ENCODE data around the gene EHBP1L1.

Gene EHBP1L1

DNA sequence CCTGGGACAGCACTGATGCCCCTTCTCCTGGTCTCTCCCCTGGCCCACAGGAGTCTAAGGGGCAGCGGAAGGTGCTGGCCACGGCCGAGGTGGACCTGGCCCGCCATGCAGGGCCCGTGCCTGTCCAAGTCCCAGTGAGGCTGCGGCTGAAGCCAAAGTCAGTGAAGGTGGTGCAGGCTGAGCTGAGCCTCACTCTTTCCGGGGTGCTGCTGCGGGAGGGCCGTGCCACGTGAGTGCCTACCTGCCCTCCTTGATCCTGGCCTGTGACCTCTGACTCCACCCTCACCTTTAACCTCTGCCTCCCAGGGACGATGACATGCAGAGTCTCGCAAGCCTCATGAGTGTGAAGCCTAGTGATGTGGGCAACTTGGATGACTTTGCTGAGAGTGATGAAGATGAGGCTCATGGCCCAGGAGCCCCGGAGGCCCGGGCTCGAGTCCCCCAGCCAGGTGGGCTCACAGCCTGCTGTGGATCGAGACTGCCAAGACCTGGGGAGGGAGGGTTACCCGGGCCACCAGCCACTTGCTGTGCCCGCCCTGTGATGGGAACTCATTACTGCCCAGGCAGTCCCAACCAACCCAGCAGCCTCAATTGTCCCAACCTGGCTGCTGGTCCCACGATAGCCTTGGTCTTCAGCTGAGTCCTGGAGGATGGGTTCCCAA lies 4.3 kb downstream of the EHBP1L1 start:
- ATAC-seq = no peak

DNA sequence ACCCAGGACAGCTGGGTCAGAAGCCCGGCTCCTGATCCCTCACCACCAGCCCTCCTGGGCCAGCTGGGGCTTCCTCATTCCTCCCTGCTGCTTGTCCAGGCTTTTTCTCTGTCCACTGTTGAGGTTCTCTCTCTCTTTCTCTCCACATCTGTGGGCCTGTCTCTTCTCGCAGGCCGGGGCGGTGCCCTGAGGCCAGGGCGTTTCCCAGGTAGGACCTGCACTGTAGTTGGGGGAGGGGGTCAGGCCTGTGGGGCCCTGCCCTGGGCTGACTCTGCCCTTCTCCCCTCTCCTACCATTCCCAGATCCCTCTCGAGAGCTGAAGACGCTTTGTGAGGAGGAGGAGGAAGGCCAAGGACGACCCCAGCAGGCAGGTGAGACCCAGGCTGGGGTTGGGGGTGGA lies 4.9 kb downstream of the EHBP1L1 start:
- ATAC-seq = no peak

- ATAC-seq = no peak
Observed at GRCh38 chr11:65581928-65582327, 6.1 kb downstream of the EHBP1L1 start.

DNA sequence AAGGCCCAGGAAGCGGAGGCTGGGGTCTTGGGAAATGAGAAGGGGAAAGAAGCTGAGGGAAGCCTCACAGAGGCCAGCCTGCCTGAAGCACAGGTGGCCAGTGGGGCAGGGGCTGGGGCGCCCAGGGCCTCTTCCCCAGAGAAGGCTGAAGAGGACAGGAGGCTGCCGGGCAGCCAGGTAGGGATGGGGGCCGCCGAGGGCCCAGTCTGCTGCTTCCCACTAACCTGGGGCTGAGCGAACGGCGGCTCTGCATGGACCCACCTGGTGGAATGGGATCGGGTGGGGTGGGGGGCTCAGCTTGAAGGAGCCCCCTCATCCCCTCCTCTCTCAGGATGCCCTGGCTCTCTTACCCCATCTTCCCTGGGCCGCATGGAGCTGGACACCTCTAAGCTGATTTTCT lies 7.7 kb downstream of the EHBP1L1 start:
- ATAC-seq = no peak

DNA sequence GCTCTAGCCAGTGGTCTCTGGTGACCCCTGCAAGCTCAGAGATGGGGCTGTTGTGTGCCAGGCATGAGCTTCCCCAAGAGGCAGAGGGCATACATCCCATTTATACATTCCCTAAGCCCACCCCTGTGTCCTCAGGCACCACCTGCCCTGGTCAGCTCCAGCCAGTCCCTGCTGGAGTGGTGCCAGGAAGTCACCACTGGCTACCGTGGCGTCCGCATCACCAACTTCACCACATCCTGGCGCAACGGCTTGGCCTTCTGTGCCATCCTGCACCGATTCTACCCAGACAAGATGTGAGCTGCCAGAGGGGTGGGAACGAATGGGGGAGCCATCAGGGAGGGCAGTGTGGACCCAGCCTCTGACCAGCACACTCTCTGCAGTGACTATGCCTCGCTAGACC lies 8.3 kb downstream of the EHBP1L1 start:
- no peak for ATAC-seq

DNA sequence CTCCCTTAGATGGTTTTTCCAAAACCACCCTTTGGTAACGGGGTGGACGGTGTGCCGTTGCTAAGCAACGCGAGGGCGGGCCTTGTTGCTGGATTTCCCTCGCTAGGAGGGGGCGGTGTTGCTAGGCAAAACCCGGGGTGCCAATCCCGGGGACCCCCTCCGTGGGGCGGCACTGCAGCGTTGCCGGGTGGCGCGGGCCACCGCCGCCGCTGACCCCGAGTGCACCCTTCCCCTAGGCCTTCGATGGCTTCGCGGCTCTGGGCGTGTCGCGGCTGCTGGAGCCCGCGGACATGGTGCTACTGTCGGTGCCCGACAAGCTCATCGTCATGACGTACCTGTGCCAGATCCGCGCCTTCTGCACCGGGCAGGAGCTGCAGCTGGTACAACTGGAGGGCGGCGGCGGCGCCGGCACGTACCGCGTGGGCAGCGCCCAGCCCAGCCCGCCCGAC lies 8.9 kb downstream of the EHBP1L1 start:
- ATAC-seq = no peak

DNA sequence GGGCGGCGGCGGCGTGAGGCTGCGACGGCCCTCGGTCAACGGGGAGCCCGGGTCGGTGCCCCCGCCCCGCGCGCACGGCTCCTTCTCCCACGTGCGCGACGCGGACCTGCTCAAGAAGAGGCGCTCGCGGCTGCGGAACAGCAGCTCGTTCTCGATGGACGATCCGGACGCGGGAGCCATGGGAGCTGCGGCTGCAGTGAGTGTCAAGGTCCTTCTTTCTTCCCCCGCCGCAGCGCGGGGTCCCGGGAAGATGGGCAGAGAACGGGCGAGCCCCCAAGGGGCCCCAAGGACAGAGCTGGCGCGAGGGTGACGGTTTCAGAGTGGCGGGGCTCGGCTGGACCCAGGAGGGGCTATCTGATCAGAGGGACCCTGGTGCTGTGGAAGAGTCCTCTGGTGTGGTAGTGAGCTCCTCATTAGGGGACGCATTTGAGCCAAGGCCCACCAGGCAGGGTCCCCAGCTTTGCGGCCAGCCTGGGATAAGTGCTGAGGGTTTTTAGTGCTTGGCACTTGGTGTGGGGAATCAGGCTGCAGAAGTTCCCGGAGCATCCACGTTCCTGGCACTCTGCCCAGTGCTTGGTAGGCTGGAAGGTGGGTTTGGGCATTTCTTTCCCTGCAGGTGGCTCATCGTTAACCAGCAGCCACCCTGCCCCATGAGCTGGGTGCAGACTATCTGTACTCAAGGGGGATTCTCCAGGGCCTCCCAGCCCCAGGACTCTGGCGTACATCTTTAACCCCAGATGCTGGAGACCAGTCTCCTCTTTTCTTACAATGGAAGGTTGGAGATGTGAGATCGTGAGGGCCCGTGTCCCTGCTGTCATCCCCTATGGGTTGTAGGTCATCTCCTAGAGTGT lies 9.8 kb downstream of the EHBP1L1 start:
- no peak for ATAC-seq

DNA sequence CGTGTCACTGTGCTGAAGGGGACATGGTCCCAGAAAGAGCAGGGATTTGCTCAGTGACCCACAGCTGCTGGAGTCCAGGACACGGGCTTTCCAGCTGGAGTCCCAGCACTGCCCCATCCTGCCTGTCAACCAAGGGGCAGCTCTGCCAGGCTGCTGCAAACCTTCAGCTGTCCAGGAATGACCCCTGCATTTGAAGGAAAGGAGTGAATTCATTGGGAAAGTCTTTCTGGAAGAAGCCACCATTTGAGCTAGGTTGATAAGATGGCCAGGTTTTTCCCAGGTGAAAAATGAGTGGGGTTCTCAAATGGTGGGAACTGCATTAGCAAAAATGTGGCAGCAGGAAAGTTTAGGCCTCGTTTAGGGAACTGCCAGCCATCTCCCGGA lies 10.4 kb downstream of the EHBP1L1 start:
- no peak for ATAC-seq

- ATAC-seq = no peak
Observed at GRCh38 chr11:65586676-65587075, 10.8 kb downstream of the EHBP1L1 start.

- ATAC-seq = peak; percentile 84 to 85
Observed at GRCh38 chr11:65588199-65589054, 12.6 kb downstream of the EHBP1L1 start.

DNA sequence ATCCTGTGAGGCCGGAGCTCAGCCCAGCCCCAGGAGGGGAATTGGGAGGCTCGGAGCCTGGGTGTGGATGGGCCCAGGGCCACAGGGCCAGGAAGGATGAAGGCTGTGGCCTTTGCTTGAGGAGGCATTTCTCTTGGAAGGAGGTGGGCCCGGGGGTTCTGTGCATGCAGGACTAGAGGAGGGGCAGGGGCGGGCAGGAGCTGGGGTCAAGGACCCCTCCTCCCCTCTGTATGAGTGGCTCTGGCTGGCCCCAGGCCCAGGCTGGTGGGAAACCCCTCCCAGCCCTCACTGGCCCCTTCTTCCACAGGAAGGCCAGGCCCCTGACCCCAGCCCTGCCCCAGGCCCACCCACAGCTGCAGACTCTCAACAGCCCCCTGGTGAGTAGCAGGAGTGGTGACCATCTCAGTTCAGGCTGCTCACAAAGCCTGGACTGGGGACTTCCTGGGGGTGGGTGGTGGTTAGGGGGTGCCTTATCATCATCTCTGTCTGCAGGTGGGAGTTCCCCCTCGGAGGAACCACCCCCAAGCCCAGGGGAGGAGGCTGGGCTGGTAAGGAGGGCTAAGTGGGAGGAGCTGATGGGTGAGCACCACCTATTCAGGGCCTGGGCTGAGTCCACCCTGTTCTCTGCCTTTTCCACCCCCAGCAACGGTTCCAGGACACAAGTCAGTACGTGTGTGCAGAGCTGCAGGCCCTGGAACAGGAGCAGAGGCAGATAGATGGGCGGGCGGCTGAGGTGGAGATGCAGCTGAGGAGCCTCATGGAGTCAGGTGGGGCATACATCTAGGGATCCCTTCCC lies 13.8 kb downstream of the EHBP1L1 start:
- ATAC-seq = peak; percentile 21 to 27

DNA sequence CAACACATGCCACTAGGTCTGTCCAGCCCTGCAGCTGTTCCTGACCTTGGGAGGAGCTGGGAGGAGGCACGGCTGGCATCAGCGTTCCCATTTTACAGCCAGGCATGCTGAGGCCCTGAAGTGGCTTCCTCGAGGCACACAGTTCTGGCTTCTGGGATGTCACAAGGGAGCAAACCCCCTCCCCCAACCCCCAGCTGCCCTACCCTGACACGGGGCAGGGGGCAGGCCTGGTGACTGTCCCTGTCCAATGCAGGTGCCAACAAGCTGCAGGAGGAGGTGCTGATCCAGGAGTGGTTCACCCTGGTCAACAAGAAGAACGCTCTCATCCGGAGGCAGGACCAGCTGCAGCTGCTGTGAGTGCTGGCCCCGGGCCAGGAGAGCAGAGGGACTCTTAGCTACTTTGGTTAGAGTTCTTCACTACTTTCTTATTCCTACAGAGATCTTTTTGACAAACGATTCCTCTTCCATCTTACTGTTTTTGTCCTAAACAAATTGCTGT lies 14.4 kb downstream of the EHBP1L1 start:
- no peak for ATAC-seq

GRCh38 chr11:65591939-65592857 lies 16.3 kb downstream of the EHBP1L1 start:
- ATAC-seq = no peak

DNA sequence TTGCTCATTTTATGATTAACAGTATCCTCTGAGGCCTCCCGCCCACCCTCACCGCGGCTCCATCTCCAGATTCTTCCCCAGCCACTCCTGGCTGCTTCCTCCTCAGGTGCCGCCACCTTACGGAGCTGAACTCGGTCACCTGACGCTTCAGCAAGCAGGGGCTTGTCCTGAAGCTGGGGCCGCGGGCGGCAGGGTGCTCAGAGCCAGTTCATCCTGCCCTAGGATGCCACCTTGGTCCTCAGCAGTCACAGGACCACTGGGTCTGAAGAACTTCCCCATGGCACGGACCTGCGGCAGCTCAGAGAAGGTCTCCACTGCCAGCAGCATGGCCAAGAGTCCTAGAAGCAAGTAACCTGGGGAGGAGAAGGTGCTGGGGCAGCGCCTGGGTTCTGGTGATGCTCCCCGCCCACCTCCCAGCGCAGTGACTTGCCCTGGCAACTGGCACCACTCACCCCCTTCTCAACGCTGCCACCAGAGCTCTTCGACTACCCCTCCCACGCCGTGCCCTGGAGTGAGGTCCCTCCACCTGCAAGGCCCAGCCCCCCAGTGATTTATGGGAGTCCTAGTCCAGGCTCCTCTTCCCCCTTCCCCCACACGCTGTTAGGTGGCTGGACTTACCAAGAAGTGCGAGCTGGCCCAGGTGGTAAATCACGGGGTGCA lies 17.1 kb downstream of the EHBP1L1 start:
- ATAC-seq = no peak

- ATAC-seq = peak; percentile 43 to 55
Observed at GRCh38 chr11:65593518-65594414, 17.9 kb downstream of the EHBP1L1 start.

GRCh38 chr11:65595131-65595530 lies 19.3 kb downstream of the EHBP1L1 start:
- ATAC-seq = no peak

- no peak for ATAC-seq
Observed at GRCh38 chr11:65595543-65596281, 19.9 kb downstream of the EHBP1L1 start, which contains the start of gene KCNK7. Gene KCNK7, minus strand, starts transcription at chr11:65595800. Its CDS starts 28 bp downstream, at chr11:65595772.

- ATAC-seq = no peak
Observed at GRCh38 chr11:65596520-65596919, 20.7 kb downstream of the EHBP1L1 start.
